GM12878 (cell line): Measurements from ENCODE around the gene CHIT1. TPM values are rescaled to one million over a fixed set of nuclear protein-coding genes. Genes with fewer than 3 reads are reported as not detected.
A peak's percentile ranks its signal among the peaks of the same experiment; 100 is the strongest.

Experiments
- ATAC-seq: fragments of 200-7000 bp; cut with Tn5 transposase; 3 replicates; pipeline ENCODE4 v1.9.1; 2020; ENCODE audit warnings: mild to moderate bottlenecking, moderate library complexity
- BruUV-seq: library from RNA; stranded (reverse); fragments of 400-500 nt; replicated peaks from 2 replicates; lab custom pipeline; 2021; lab: Mats Ljungman, UMichigan
- CTCF ChIA-PET: fragments of 300-600 bp; sonication (Branson Sonifier 250); formaldehyde crosslinking; extraction: SDS; loops from one replicate; lab custom pipeline; 2021; ENCODE audit warnings: inconsistent platforms; lab: Yijun Ruan, JAX
- POLR2A ChIA-PET: fragments of 350-600 bp; formaldehyde crosslinking; extraction: SDS; loops from one replicate; lab custom pipeline; 2021; ENCODE audit warnings: inconsistent platforms; lab: Charles Lee
- RAD21 ChIA-PET: fragments of 300-600 bp; sonication (Branson Sonifier 250); formaldehyde crosslinking; loops from one replicate; lab custom pipeline; 2023; ENCODE audit warnings: antibody characterized with exemption; ENCODE audit not compliant: unreplicated experiment; lab: Charles Lee
- SMC1A ChIA-PET: fragments of 300-600 bp; sonication (Branson Sonifier 250); formaldehyde crosslinking; loops from one replicate; lab custom pipeline; 2023; ENCODE audit not compliant: unreplicated experiment, uncharacterized antibody; lab: Charles Lee
- DNase-seq: peaks from one replicate; pipeline ENCODE4 v3.0.0-alpha.2; 2011; ENCODE audit warnings: low read depth, low spot score
- FAIRE-seq: peaks from 3 replicates; lab custom pipeline; 2011; peaks lifted over from hg19 to GRCh38; lab: Jason Lieb, UNC
- H2AFZ ChIP-seq: 2 replicates; pipeline ENCODE4 v1.6.0; 2011; ENCODE audit warnings: low read depth, low read length, control low read depth; ENCODE audit not compliant: control insufficient read depth
- H3K27ac ChIP-seq: 2 replicates; pipeline ENCODE4 v1.5.1; 2011; ENCODE audit warnings: control low read depth; ENCODE audit not compliant: control insufficient read depth, insufficient read depth
- H3K27me3 ChIP-seq, 2 experiments: replicated peaks in 1 of 2; 2 replicates each; pipeline versions ENCODE4 v1.6.0 to v1.6.1; 2011; ENCODE audit warnings: low read length in 1 of 2; ENCODE audit not compliant: control insufficient read depth in 2 of 2, insufficient read depth in 2 of 2
- H3K36me3 ChIP-seq, 2 experiments: 2 replicates each; pipeline ENCODE4 v1.5.1; 2011; ENCODE audit warnings: low read length in 1 of 2; ENCODE audit not compliant: control insufficient read depth in 2 of 2, insufficient read depth in 2 of 2
- H3K4me1 ChIP-seq: 2 replicates; pipeline ENCODE4 v1.6.1; 2011; ENCODE audit warnings: mild to moderate bottlenecking, low read length, moderate library complexity, mixed read lengths; ENCODE audit not compliant: control insufficient read depth, insufficient read depth
- H3K4me2 ChIP-seq: 2 replicates; pipeline ENCODE4 v1.6.0; 2011; ENCODE audit warnings: control low read depth; ENCODE audit not compliant: control insufficient read depth, insufficient read depth
- H3K4me3 ChIP-seq: fragments of 200-600 bp; sonication (generic); 2 replicates; pipeline ENCODE4 v1.5.1; 2016
- H3K79me2 ChIP-seq: 2 replicates; pipeline ENCODE4 v1.6.0; 2011; ENCODE audit warnings: low read length; ENCODE audit not compliant: control insufficient read depth, insufficient read depth
- H3K9ac ChIP-seq: 2 replicates; pipeline ENCODE4 v1.8.0; 2011; ENCODE audit warnings: low read length, control low read depth, mixed read lengths; ENCODE audit not compliant: control insufficient read depth, insufficient read depth
- H3K9me3 ChIP-seq: replicated peaks from 3 replicates; pipeline ENCODE4 v1.5.1; 2011; ENCODE audit warnings: mild to moderate bottlenecking, low read length; ENCODE audit not compliant: control insufficient read depth, insufficient read depth
- H4K20me1 ChIP-seq: 2 replicates; pipeline ENCODE4 v1.6.0; 2011; ENCODE audit not compliant: control insufficient read depth, insufficient read depth
- BHLHE40 ChIP-seq, 2 experiments: fragments of 450-650 bp in 1 of 2; IDR thresholded peaks; 2 replicates each; pipeline ENCODE4 v1.6.1; 2011 to 2017; ENCODE audit warnings: low read depth in 2 of 2, borderline replicate concordance in 1 of 2, improper control_type of control experiment in 1 of 2, low read length in 1 of 2, mild to moderate bottlenecking in 1 of 2
- IKZF1 ChIP-seq: fragments of 450-650 bp; conservative IDR thresholded peaks from 2 replicates; pipeline ENCODE4 v1.6.1; 2017; ENCODE audit warnings: antibody characterized with exemption, mild to moderate bottlenecking
- MEF2B ChIP-seq: fragments of 450-650 bp; IDR thresholded peaks from 2 replicates; pipeline ENCODE4 v1.6.1; 2018; ENCODE audit warnings: mild to moderate bottlenecking, moderate library complexity; ENCODE audit not compliant: partially characterized antibody, poor library complexity, severe bottlenecking
- NFYB ChIP-seq: IDR thresholded peaks from 2 replicates; pipeline ENCODE4 v1.6.1; 2011; ENCODE audit warnings: low read depth, mild to moderate bottlenecking, low read length, improper control_type of control experiment, moderate library complexity; ENCODE audit not compliant: insufficient read depth
- SP1 ChIP-seq: IDR thresholded peaks from one replicate; pipeline ENCODE4 v1.6.1; 2011; ENCODE audit warnings: low read depth, low read length
- YY1 ChIP-seq: IDR thresholded peaks from 2 replicates; pipeline ENCODE4 v1.6.1; 2011; ENCODE audit warnings: low read depth, mild to moderate bottlenecking, low read length
- ZNF622 ChIP-seq: fragments of 450-650 bp; IDR thresholded peaks from 2 replicates; pipeline ENCODE4 v1.6.1; 2017; ENCODE audit warnings: mild to moderate bottlenecking, inconsistent platforms
- WGBS: methylation state at CpG from one replicate; pipeline ENCODE4 v1.1.6; 2016; ENCODE audit warnings: low lambda C conversion rate; ENCODE audit not compliant: insufficient replicate concordance, insufficient coverage; ENCODE audit errors: missing lambda C conversion rate; 5-methylcytosine and 5-hydroxymethylcytosine counted together
- in situ Hi-C: fragments of 300-500 bp; cut with MboI; formaldehyde crosslinking; loops from 9 replicates; pipeline ENCODE4 v1.14.3; 2018; ENCODE audit warnings: mixed read lengths
- intact Hi-C: fragments of 100-400 bp; cut with micrococcal nuclease; formaldehyde crosslinking; loops from one replicate; pipeline ENCODE4 v1.14.2; 2022; ENCODE audit not compliant: unreplicated experiment
- polyA plus RNA-seq, 11 experiments: library from polyadenylated mRNA; depleted of rRNA in 4 of 11; unstranded in 6 of 11; stranded (reverse) in 5 of 11; fragments of >200 nt; fragmentation: Nextera tagmentation in 4 of 11; fragmentation: Illumina TruSeq in 1 of 11; extraction: Ambion mirVana in 4 of 11; extraction: Trizol in 1 of 11; gene quantifications; 1 replicate in 1 of 11; 2 replicates in 10 of 11; pipeline versions ENCODE4 v1.2.1 to v1.2.3, GENCODE V29; 2011 to 2016; ENCODE audit warnings: inconsistent platforms in 2 of 11, missing spikeins in 2 of 11, low read depth in 1 of 11
- total RNA-seq, 4 experiments: library from RNA; depleted of rRNA in 3 of 4; stranded (reverse); fragments of >200 nt in 3 of 4; fragmentation: Illumina TruSeq in 1 of 4; extraction: Trizol in 1 of 4; gene quantifications; 2 replicates each; pipeline versions ENCODE4 v1.2.1 to v1.2.3, GENCODE V29; 2013 to 2021
- TF ChIP-seq, protein P1 (sequence below): IDR thresholded peaks from 2 replicates; pipeline ENCODE4 v1.6.1; 2011; ENCODE audit warnings: borderline replicate concordance, low read depth, mild to moderate bottlenecking, moderate library complexity, mixed read lengths, low read length; ENCODE audit not compliant: insufficient read depth; ENCODE audit errors: extremely low read length
- TF ChIP-seq, protein P2 (sequence below): IDR thresholded peaks from 2 replicates; pipeline ENCODE4 v1.6.1; 2011; ENCODE audit warnings: low read depth, low read length, improper control_type of control experiment, borderline replicate concordance

Gene CHIT1
- total and polyA plus RNA-seq, 10 of the 15 experiments (the other 5 are each of a cell fraction or from before 2014, with no cell fraction given): 0.02 to 2.1 (median 0.76) TPM

DNA sequence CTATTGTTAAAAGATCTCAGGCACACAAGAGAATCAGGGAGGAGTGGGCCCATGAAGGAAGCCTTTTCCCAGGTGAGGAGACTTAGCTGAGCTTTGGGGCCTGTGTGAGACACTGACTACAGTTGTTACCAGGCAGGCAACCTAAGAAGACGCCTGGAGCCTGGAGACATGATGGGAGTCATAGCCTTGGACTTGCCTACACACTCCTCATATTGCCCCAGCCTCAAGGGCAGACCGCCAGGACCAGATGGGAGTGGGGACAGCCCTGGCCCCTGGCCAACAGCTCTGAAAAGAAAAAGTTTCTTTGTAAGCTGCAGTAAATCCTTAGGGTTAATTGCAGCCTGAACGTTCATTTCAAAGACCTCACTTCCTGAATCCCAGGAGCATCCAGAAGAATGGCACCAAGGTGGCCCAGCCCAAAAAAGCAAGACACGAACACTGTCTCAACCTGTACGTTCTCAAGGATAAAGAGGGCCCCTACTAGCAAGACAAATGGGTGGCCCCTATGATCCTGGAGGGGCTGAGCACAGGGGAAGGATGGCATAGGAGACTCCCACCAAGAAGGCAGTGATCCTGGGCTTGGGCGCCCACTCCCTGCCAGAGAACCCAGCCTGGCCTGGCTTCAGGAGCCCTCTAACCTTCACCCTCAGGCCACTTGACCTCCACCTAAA is 42.6 kb upstream of the CHIT1 start:
- peaks cover 7% of the 10 kb centered on the region for H3K79me2 ChIP-seq
- no TSS peak for BruUV-seq
- CTCF ChIA-PET: interaction anchor here (1.0 to 15.2 kb wide), 20 partner anchors 7 to 430 kb away, joined by 3 to 854 read pairs (median 5); partner anchors contain the start of genes BTG2 and TMEM183A
- FAIRE-seq (no peak), DNase-seq (no peak), ATAC-seq (no peak)
- H3K4me3 ChIP-seq: no peak overlapping the region
- SMC1A ChIA-PET: interaction anchor here (0.6 to 30.2 kb wide), 10 partner anchors 9 to 279 kb away, joined by 3 to 590 read pairs (median 11); partner anchors contain the start of genes BTG2 and FMOD
- no peak overlapping the region for H3K27ac ChIP-seq
- H3K36me3 ChIP-seq: no peaks in the 10 kb centered on the region
- in situ Hi-C loops (loop anchor here (5.0 kb wide), 4 partner anchors 65 to 430 kb away; no protein-coding TSS in a partner anchor), intact Hi-C loops (loop anchor here (5.0 kb wide), 1 partner anchor 170 kb away; no protein-coding TSS in a partner anchor)
- 47% methylated on average over 6 of the region's 6 CpGs for WGBS
- H3K4me2 ChIP-seq: peak overlapping the region; percentile 78; the same call in 1 of the 2 replicates
- POLR2A ChIA-PET: interaction anchor here (1.5 to 19.5 kb wide), 6 partner anchors 15 to 64 kb away, joined by 5 to 370 read pairs (median 30); partner anchors contain the start of gene BTG2
- H3K4me1 ChIP-seq: peaks cover 29% of the 10 kb centered on the region
- no peaks in the 10 kb centered on the region for H3K27me3 ChIP-seq
- H3K9ac ChIP-seq: no peak overlapping the region
- no peak overlapping the region for H2AFZ ChIP-seq
- no peaks in the 10 kb centered on the region for H4K20me1 ChIP-seq
- RAD21 ChIA-PET: interaction anchor here (0.8 to 30.0 kb wide), 11 partner anchors 14 to 194 kb away, joined by 3 to 501 read pairs (median 7); partner anchors contain the start of gene BTG2
- H3K9me3 ChIP-seq: no peaks in the 10 kb centered on the region
- no peak for TF ChIP-seq MEF2B
- TF ChIP-seq, all 136 proteins: peak for 0

DNA sequence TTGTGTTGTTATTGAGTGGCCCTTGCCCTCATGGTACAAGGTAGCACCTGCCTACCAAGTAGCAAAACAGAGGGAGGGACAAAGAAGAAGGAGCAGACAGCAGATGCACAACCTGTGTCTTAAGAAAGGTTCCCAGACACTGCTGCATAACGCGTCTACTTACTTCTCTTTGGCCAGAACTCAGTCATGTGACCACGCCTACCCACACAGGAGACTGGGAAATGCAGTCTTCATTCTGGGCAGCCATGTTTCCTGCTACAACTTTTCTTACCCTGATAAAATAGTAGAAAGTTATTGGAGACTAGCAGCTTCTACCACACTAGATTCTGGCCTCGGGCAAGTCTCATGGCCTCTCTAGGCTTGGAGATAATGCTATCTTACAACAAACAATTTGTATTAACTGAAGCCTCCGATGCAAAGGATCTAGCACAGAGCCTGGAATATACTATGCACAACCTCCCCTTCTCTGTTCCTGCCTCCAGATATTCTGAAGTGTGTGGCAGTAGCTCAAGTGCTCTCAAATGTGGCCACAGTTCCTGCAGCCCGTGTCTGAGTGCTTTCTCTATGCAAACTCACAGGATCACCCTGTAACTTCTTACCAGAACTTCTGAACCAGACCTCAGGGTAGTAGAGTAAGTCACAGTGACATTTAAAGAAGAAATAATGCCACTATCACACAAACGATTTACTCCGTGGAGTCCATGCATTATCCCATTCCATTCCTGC is 41.7 kb upstream of the CHIT1 start:
- ChIA-PET RAD21 (interaction anchor here (0.9 to 30.0 kb wide), 12 partner anchors 15 to 217 kb away, joined by 3 to 501 read pairs (median 7); partner anchors contain the start of gene BTG2), POLR2A (interaction anchor here (1.5 to 12.6 kb wide), 5 partner anchors 16 to 65 kb away, joined by 5 to 168 read pairs (median 16); no protein-coding TSS in a partner anchor), CTCF (interaction anchor here (0.5 to 15.2 kb wide), 21 partner anchors 12 to 407 kb away, joined by 3 to 854 read pairs (median 12); partner anchors contain the start of genes BTG2 and TMEM183A), SMC1A (interaction anchor here (1.0 to 30.2 kb wide), 10 partner anchors 10 to 430 kb away, joined by 3 to 590 read pairs (median 8); partner anchors contain the start of gene BTG2)
- Histone ChIP-seq H3K9me3 (no peaks in the 10 kb centered on the region), H3K4me2 (no peak overlapping the region; the same call in 1 of the 2 replicates), H3K4me1 (peaks cover 25% of the 10 kb centered on the region), H2AFZ (peak overlapping the region; percentile 85), H3K4me3 (no peak overlapping the region), H3K27ac (no peak overlapping the region), H3K79me2 (peaks cover 7% of the 10 kb centered on the region), H3K27me3 (no peaks in the 10 kb centered on the region), H4K20me1 (no peaks in the 10 kb centered on the region), H3K9ac (no peak overlapping the region), H3K36me3 (no peaks in the 10 kb centered on the region)
- intact Hi-C loops: loop anchor here (5.0 kb wide), 1 partner anchor 171 kb away; no protein-coding TSS in a partner anchor
- TSS peak; percentile 38 for BruUV-seq
- no peak for DNase-seq
- in situ Hi-C loops: loop anchor here (5.0 kb wide), 4 partner anchors 66 to 431 kb away; no protein-coding TSS in a partner anchor
- peak; percentile 55 for ATAC-seq
- WGBS: 48% methylated on average over 8 of the region's 8 CpGs
- FAIRE-seq: peak; percentile 31
- peak; percentile 98 for TF ChIP-seq YY1
- no peak for TF ChIP-seq ZNF622
- peak; percentile 37 for TF ChIP-seq IKZF1
- no peak for TF ChIP-seq SP1
- TF ChIP-seq NFYB: peak; percentile 69; the same call in 1 of the 2 replicates
- TF ChIP-seq, protein P1, sequence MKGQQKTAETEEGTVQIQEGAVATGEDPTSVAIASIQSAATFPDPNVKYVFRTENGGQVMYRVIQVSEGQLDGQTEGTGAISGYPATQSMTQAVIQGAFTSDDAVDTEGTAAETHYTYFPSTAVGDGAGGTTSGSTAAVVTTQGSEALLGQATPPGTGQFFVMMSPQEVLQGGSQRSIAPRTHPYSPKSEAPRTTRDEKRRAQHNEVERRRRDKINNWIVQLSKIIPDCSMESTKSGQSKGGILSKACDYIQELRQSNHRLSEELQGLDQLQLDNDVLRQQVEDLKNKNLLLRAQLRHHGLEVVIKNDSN: peak; percentile 89
- TF ChIP-seq, protein P2, sequence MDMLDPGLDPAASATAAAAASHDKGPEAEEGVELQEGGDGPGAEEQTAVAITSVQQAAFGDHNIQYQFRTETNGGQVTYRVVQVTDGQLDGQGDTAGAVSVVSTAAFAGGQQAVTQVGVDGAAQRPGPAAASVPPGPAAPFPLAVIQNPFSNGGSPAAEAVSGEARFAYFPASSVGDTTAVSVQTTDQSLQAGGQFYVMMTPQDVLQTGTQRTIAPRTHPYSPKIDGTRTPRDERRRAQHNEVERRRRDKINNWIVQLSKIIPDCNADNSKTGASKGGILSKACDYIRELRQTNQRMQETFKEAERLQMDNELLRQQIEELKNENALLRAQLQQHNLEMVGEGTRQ: peak; percentile 88
- peak in 1 of 2 experiments; percentile 7; a peak in 1 of 4 replicates for TF ChIP-seq BHLHE40 (IDR thresholded peaks at IDR 0.05; ENCODE audit: borderline replicate concordance in 1 of 2, low read depth in 2 of 2, low read length in 1 of 2)
